NCI-H446 (cell line): ENCODE measurements around the gene TMEM87A.

Source experiments
- DNase-seq, 2 experiments: peaks; one replicate each; lab custom pipeline; 2025; lab: John Stamatoyannopoulos, UW

The TMEM87A gene

GRCh38 chr15:42203891-42204290 lies 69.3 kb downstream of the TMEM87A start:
- no peak for DNase-seq

GRCh38 chr15:42202653-42203052 lies 70.6 kb downstream of the TMEM87A start:
- DNase-seq, result no peak

- DNase-seq, result no peak
These were observed 71.4 kb downstream of the TMEM87A start for GRCh38 chr15:42201801-42202200.

DNA sequence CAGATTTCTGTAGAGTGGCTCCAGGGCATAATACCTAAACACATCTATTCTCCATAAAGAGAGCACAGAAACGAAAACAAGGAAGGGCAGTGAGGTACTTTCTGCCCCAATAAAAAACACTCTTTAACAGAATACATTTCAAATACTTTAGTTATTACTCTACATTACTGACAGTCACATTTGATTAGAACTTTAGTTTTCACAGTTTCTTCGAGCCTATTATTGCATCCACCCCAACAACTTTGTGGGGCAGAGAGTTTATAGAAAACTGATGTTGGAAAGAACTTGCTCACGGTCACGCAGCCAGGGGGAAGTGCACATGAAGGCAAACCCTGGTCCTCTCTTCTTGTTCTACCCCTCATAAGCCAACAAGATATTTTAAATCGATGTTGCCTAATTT lies 74.1 kb downstream of the TMEM87A start:
- no peak for DNase-seq

GRCh38 chr15:42198516-42198915 lies 74.7 kb downstream of the TMEM87A start:
- DNase-seq, result no peak

DNA sequence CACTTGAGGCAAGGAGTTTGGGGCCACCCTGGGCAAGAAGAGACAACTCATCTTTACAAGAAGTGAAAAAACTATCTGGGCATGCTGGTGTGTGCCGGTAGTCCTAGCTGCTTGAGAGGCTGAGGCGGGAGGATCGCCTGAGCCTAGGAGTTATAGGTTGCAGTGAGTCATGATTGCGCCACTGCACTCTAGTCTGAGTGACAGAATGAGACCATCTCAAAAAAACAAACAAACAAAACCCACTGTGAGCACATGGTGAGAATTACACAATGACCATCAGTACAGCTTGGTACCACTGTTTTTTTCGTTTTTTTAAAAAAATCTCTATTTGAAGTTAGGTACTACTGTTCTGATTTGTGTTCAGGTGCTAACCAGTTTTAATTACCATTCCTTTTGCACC lies 78.7 kb downstream of the TMEM87A start:
- no peak for DNase-seq

DNA sequence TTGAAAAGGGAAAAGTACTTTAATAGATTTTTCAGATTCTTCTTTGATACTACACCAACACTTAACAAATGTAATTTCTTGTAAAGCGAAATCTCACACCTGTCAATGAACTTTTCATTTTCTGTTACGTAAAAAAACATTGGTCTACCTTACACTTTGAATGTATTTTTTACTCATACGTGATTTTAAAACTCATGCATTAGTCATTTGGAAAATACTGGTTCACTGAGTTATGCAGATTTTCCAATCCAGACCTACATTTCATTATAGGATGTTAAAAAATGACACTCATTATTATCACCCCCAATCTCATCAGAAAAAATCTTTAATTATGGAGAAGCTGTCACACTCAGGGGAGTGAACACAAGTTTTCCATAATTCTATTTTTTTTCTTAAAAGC lies 79.8 kb downstream of the TMEM87A start:
- DNase-seq, result no peak

- no peak for DNase-seq
These were observed 81.5 kb downstream of the TMEM87A start for GRCh38 chr15:42191610-42192346.

- DNase-seq, result no peak
These were observed 82.9 kb downstream of the TMEM87A start for GRCh38 chr15:42190370-42190769.

GRCh38 chr15:42185801-42186200 lies 87.4 kb downstream of the TMEM87A start:
- DNase-seq, result no peak

DNA sequence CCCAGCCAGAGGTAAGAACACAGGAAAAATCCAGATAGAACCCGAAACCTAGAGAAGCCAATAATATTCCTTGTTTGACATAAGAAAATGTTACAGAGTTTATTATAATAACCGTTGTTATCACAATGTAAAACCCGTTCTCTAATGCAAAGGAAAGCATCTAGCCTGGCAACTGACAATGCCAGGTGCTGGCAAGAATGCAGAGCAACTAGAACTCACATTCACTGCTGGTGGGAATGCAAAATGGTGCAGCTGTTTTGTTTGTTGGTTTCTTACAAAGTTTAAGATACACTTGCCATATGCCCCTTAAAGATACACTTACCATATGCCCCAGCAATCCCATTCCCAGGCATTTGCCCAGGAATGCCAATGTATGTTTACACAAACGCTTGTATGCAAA lies 88.5 kb downstream of the TMEM87A start:
- no peak for DNase-seq

DNA sequence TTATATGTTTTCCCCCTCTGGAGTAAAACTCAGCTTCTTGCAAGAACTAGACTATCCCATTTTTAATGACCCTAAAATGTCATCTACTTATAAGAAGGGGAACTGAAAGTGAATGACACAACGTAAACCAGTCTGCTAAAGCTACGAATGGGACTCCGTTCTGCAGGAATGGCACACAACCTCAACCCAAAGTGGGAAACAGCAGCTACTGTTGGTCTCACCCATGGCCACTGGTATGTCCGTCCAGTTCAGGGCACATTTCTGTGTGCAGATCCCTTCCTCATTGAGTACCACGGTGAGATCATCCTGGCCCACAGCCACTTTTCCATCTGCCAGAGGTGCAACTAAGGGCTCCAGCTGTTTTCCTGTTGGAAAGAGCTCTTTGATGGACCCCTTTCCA lies 88.9 kb downstream of the TMEM87A start:
- no peak for DNase-seq

DNA sequence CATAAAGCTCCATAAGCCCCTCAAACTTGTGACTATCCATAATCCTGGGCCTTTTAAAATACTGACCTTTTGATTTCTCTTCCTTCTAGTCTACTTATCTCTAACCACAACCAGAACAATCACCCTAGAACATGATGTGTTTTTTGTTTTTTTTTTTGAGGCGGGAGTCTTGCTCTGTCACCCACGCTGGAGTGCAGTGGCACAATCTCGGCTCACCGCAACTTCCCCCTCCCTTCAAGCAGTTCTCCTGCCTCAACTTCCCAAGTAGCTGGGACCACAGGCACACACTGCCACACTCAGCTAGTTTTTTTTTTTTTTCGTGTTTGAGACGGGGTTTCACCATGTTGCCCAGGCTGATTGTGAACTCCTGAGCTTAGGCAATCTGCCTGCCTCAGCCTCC lies 90.3 kb downstream of the TMEM87A start:
- DNase-seq, result no peak

DNA sequence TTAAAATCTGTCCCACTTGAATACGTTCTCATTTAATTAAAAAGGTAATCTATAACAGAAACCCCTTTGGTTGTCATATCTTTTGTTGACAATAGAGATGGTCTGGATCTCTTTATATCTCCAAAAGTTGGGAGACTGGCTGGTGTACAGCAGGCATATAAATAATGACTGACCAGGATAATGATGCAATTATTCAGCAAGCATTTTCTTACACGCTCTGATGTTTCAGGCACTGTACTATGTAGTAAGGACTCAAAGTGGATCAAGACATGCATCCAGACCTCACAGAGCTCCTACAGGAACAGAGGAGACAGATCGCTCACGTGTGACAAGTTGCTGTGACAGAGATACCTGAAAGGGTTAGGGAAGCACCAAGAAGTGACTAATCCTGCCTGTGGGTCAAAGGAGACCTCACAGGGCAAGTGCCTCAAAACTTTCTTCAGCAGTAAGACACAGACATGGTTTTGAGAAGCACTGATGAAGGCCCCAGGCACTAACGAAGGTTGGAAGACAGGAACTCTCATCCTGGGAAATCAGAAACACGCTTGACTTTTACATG lies 90.8 kb downstream of the TMEM87A start:
- no peak for DNase-seq

DNA sequence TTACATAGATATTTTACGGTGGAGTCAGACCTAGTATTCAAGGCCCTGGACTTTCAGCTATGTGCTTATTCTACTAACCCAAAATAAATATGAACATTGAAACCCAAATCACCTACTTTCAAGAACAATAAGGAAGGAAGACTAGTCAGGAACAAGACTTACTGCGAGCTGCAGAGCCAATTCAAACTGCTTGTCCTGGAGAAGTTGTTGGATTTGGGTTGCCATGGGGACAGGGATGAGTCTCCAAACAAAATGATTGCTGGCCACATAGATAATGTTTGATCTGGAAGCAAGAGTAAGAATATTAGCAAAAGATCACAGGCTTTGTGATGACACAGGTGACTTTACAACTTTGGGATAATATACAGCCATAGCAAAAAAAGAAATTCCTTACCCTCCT lies 95.2 kb downstream of the TMEM87A start:
- no peak for DNase-seq

DNA sequence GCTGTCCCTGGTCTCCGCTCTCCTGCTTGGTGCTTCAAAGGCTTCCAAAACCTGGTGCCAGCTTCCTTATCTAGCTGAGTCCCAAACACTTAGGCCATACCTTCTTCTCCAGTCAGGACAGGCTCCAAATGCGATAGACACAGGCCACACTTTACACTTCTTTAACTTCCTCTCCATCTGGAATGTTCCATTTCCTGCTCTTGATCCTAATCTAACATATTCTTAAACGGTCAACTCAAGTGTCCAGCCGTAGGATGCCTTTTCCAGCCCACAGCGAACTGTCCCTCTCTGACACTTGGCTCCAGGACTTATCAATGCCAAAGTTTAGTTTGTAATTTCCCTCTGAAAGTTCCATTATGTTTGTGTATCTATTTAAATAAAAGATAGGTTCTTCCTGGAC lies 97.6 kb downstream of the TMEM87A start:
- DNase-seq, result no peak

- no peak for DNase-seq
These were observed 100.8 kb downstream of the TMEM87A start for GRCh38 chr15:42172475-42172874.

GRCh38 chr15:42171795-42172194 lies 101.4 kb downstream of the TMEM87A start:
- DNase-seq, result no peak

GRCh38 chr15:42171122-42171521 lies 102.1 kb downstream of the TMEM87A start:
- DNase-seq, result no peak

DNA sequence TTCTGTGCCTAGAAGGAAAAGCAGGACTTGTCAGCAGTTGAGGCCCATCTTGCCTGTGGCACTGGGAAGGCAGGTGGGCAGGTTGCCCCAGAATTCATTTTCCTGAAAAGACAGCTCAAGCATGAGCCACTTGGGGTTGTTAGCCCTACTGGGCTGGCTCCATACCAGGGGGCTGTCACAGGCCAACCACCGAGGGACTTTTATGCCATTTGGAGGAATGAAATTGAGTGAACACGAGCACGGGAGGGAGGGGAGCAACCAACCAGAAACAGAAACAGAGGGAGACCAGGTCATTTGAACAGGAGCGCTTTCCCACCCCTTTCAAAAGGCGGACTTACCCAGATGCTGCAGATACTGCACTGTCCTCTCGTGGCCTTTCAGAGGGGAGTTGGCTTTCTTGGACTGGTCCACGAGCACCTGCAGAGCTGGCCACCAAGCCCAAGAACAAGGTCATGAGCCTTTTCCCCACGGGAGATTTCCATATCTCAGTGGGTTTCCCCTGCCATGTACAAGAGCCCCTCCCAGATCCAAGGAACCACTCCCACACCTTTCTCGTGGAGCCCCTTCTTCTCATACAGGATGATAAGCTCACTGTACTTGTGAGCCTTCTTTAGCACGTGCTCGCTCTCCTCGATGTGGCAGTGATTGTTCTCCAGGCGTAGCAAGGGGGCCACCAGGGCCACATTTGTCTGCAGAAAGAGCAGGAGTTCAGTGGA lies 106.8 kb downstream of the TMEM87A start:
- DNase-seq, result no peak

- DNase-seq, result no peak
These were observed 108.1 kb downstream of the TMEM87A start for GRCh38 chr15:42165106-42165505.

GRCh38 chr15:42163947-42164550 lies 109.2 kb downstream of the TMEM87A start:
- DNase-seq, result no peak

- DNase-seq, result no peak
These were observed 109.9 kb downstream of the TMEM87A start for GRCh38 chr15:42163291-42163690.
